HG03135 (cell line): Measurements from ENCODE around the gene MAPKAP1.
"Not testable (repeated sequence)": the region's sequence is repeated elsewhere in the genome, so short reads cannot be mapped to it uniquely, and the experiment has no call there.

Source experiments
- ATAC-seq: cut with Tn5 transposase; IDR thresholded peaks from one replicate; pipeline ENCODE4 v1.9.1; 2021; ENCODE audit warnings: mild to moderate bottlenecking, moderate library complexity; ENCODE audit not compliant: unreplicated experiment

The MAPKAP1 gene

DNA sequence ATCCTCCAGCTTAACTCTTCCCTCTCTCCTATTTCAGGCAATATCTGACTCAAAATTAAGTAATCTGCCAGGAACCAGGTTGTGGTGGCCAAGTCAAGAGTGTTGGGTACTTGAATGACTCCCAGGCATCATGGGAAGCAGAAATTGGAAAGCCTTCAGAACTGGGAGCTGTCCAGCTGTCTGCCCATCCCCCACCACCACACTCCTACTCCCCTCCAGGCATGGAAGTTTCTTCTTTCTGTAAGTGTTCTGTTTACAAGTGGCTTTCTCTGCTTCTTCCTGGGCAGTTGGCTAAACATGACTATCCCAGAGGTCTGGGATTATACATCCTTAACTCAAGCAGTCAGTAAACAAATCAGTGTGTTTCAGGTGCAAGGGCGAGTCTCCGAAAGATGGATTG lies 25.6 kb upstream of the MAPKAP1 start:
- no peak for ATAC-seq

GRCh38 chr9:125730168-125730567 lies 23.2 kb upstream of the MAPKAP1 start:
- no peak for ATAC-seq

DNA sequence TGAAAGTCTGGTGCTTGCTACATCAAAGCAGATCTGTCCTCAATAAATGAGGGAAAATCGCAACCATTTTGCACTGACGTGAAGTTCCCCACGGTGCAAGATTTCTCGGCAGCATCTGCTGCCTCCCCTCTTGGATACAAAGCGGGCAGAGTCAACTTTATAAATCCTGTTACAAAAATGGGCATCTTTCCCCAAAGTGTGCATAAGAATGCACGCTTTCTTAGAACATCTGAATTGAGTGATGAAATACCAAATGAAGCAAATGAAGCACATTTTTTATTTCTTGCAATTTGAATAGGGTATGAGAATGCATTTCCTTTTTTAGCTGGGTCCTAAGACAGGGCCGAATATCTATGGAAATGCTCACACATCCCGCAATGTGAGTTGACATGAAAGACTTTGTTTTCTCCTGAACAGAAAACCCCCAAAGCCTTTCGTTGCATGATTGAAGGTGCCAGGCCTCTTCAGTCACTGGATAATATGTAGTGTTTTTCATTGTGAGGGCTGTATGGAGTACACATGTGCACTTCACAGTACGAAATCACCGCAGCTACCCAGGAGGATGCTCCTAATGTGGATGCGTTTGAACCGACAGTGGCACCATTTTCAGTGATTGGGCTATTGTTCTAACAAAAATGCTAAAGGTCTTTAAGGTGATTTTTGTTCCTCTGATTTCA lies 19.6 kb upstream of the MAPKAP1 start:
- no peak for ATAC-seq

DNA sequence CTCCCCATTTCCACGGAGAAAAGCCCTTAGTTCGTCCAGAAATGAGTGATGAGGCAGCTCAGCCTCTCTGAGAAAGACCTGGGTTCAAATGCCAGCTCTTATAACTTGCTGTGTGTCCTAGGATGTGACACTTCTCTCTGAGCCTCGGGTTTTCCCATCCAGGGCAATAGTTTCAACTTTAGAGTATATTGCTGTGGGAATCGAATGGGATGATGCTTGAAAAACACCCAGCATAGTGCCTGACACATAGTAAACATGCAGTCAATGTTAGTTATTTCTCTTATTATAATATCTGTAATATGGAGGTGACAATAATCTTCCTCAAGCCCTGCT lies 430 bp upstream of the MAPKAP1 start:
- no peak for ATAC-seq

GRCh38 chr9:125705893-125706292 lies 1.1 kb downstream of the MAPKAP1 start:
- ATAC-seq: no peak

DNA sequence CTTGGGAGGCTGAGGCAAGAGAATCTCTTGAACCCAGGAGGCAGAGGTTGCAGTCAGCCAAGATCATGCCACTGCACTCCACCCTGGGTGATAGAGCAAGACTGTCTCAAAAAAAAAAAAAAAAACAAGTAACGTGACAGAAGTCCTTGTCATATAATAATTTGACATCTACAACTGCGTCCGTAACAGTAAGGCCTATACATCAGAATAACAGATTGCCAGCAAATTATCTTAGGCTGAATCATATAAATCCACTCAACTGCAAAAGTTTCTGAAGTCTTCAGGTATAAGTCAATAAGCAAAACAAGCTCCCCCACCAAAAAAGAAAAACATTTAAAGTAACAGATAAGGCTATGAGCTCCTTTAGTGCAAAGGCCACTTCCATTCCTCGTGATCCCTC lies 3.3 kb downstream of the MAPKAP1 start:
- ATAC-seq: no peak

DNA sequence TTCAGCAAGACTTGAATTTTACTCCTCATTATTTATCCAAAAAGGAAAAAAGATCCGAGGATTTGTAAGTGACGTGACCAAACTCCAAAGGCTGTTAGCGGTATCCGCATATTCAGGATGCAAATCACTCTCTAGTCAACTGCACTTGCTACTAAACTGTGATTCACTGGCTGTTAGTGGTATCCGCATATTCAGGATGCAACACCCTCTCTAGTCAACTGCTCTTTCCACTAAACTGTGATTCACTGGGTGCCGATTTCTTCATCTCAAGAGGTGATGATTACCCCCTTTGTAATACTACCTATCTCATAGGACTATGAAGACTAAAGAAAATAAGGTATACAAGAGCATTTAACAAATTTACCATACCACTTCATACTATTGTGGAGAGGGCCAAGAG lies 5.7 kb downstream of the MAPKAP1 start:
- ATAC-seq: no peak

DNA sequence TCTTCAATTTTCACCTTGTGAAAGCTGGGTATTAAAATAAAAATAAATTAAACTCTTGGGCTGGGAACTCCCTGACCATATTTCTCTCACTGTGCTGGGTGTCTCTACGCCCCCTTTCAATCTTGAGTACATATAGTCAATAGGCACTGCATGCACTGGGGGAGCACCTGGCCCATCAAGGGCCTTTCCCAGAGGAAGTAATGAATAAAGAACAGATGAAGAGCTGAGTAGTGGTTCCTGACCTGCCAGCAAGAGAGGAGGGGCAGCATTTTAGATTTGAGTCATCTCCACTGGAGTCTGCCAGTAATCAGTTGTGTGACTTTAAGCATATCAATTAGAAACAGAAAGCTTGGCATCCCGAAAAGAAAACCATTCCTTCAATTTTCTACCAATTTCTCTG lies 6.2 kb downstream of the MAPKAP1 start:
- ATAC-seq: peak; percentile 77

- ATAC-seq: no peak
Measured at GRCh38 chr9:125699870-125700269, 7.1 kb downstream of the MAPKAP1 start.

GRCh38 chr9:125696106-125696647 lies 10.8 kb downstream of the MAPKAP1 start:
- no peak for ATAC-seq

DNA sequence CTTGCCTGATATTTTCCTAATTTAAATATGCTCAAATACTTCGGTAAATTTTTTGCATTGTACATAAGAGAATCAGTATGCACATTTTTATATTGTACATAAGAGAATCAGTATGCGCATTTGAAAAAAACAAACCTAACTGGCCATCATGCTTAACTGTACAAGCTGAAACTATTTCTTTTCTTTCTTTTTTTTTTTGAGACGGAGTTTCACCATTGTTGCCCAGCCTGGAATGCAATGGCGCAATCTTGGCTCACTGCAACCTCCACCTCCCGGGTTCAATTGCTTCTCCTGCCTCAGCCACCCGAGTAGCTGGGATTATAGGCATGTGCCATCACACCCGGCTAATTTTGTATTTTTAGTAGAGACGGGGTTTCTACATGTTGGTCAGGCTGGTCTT lies 11.5 kb downstream of the MAPKAP1 start:
- ATAC-seq: not testable (repeated sequence)

DNA sequence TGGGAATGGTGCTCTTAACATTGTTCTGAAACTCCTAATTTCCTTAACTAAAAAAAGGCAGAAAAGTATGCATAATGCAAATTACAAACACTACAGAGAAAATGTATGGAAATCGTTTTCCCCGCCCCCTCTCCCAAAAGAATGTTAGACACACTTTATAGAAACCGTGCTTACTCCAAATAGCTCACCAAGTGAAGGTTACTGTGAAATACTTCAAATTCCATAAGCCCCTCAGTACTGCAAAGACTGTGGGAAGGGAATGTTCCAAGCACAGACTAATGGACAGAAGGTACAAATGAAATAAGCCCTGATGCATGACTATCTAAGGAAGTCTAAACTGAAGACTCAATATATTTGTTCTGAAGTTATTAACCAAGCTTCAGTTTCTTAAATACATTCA lies 12.5 kb downstream of the MAPKAP1 start:
- no peak for ATAC-seq

GRCh38 chr9:125693492-125693891 lies 13.5 kb downstream of the MAPKAP1 start:
- not testable (repeated sequence) for ATAC-seq

DNA sequence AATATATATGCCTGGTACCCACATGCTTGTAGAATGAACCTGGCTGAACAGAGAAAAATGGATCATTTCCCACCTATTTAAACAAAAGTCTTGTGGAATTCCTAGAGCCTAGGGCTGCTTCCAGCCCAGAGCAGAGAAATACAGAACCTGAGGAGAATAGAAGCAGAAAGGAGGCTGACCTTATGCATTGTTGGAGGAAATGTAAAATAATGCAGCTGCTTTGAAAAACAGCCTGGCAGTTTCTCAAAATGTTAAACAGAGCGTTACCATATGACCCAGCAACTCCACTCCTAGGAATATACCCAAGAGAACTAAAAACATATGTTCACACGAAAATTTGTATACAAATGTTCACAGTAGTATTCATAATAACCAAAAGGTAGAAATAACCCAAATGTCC lies 15.1 kb downstream of the MAPKAP1 start:
- ATAC-seq: no peak

DNA sequence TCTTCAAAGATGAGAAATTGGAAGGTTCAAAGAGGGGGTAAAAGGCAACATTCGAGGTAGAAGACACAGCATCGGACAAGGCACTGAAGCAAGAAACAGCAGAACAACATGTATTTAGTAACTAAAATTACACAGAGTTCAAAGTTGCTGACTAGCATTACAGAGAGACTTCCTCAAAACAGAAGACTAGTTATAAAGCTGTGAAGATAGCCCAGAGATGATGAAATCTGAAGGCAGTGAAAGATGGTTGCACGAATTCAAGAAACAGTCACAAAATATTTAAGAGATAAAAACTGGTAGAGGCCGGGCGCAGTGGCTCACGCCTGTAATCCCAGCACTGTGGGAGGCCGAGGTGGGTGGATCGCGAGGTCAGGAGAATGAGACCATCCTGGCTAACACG lies 16.3 kb downstream of the MAPKAP1 start:
- ATAC-seq: no peak

- ATAC-seq: no peak
Measured at GRCh38 chr9:125687163-125687863, 19.7 kb downstream of the MAPKAP1 start.

DNA sequence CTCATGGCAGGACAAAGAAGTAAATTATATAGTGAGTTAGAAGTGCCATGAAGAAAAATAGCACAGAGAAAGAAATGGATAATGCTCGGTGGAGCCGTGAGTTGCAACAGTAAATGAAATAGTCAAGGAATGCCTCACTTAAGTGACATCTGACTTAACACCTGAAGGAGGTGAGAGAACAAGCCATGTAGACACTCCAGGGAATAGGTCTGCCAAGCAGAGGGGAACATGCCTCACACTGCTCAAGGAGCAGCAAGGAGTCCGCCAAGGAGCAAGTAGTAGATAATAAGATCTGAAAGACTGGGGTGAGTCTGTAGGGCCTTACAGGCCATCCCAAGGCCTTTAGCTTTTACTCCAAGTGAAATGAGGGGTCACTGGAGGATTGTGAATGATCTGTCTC lies 21.8 kb downstream of the MAPKAP1 start:
- no peak for ATAC-seq

- no peak for ATAC-seq
Measured at GRCh38 chr9:125683486-125683885, 23.5 kb downstream of the MAPKAP1 start.

- no peak for ATAC-seq
Measured at GRCh38 chr9:125682340-125682739, 24.7 kb downstream of the MAPKAP1 start.

- ATAC-seq: no peak
Measured at GRCh38 chr9:125681657-125682056, 25.4 kb downstream of the MAPKAP1 start.

GRCh38 chr9:125681086-125681622 lies 25.9 kb downstream of the MAPKAP1 start:
- ATAC-seq: no peak

GRCh38 chr9:125680445-125680844 lies 26.6 kb downstream of the MAPKAP1 start:
- no peak for ATAC-seq
